AG08395 (cell line): ENCODE measurements around the gene TMEM208.
A peak's percentile ranks its signal among the peaks of the same experiment; 100 is the strongest.

Source experiments
- DNase-seq: peaks from one replicate; pipeline ENCODE4 v3.0.0; 2012; ENCODE audit warnings: mixed read lengths, low spot score

TMEM208 gene

GRCh38 chr16:67209565-67209964 lies 17.4 kb upstream of the TMEM208 start:
- no peak for DNase-seq

- DNase-seq, result no peak
Observed at GRCh38 chr16:67210069-67210937, 16.6 kb upstream of the TMEM208 start.

- no peak for DNase-seq
Observed at GRCh38 chr16:67211674-67212073, 15.3 kb upstream of the TMEM208 start.

- DNase-seq, result no peak
Observed at GRCh38 chr16:67212766-67213165, 14.2 kb upstream of the TMEM208 start.

GRCh38 chr16:67213197-67214019 lies 13.5 kb upstream of the TMEM208 start:
- DNase-seq, result no peak

- no peak for DNase-seq
Observed at GRCh38 chr16:67215706-67216105, 11.2 kb upstream of the TMEM208 start.

- DNase-seq, result no peak
Observed at GRCh38 chr16:67216612-67217490, 10.1 kb upstream of the TMEM208 start.

GRCh38 chr16:67223992-67224391 lies 2.9 kb upstream of the TMEM208 start:
- no peak for DNase-seq

GRCh38 chr16:67226295-67226803 lies 581 bp upstream of the TMEM208 start:
- DNase-seq, result no peak

GRCh38 chr16:67227567-67227921 lies 614 bp downstream of the TMEM208 start:
- DNase-seq, result no peak

- DNase-seq, result no peak
Observed at GRCh38 chr16:67228034-67228785, 1.3 kb downstream of the TMEM208 start.

GRCh38 chr16:67228905-67229304 lies 2.0 kb downstream of the TMEM208 start:
- DNase-seq, result no peak

- no peak for DNase-seq
Observed at GRCh38 chr16:67229906-67230808, 3.2 kb downstream of the TMEM208 start.

GRCh38 chr16:67230809-67231660 lies 4.1 kb downstream of the TMEM208 start:
- no peak for DNase-seq

- DNase-seq, result no peak
Observed at GRCh38 chr16:67233596-67233995, 6.7 kb downstream of the TMEM208 start.

GRCh38 chr16:67234180-67234597 lies 7.3 kb downstream of the TMEM208 start:
- no peak for DNase-seq

GRCh38 chr16:67235816-67236562 lies 9.1 kb downstream of the TMEM208 start:
- DNase-seq, result peak; percentile 36
